ENCODE data around the gene BMPR2. TPM values are rescaled to one million over a fixed set of nuclear protein-coding genes. Genes with fewer than 3 reads are reported as not detected.

Gene BMPR2
- total and polyA plus RNA-seq, 4 donors: 4.3 to 16.2 (median 7.7) TPM

GRCh38 chr2:202442882-202443281 lies 66.8 kb downstream of the BMPR2 start:
- Histone ChIP-seq H3K27ac (ENCODE audit: low read depth in 1 of 2, low read length in 2 of 2) (no peak overlapping the region), H3K9me3 (ENCODE audit: control insufficient read depth in 4 of 4, low read length in 3 of 4) (no peaks in the 10 kb centered on the region), H3K4me1 (ENCODE audit: control insufficient read depth in 4 of 4, insufficient read depth in 4 of 4, low read length in 3 of 4) (no peaks in the 10 kb centered on the region), H3K4me3 (ENCODE audit: low read depth in 1 of 3, low read length in 3 of 3) (no peak overlapping the region), H3K36me3 (ENCODE audit: control insufficient read depth in 4 of 4, insufficient read depth in 3 of 4, low read depth in 1 of 4, low read length in 3 of 4) (no peaks in the 10 kb centered on the region), H3K9ac (ENCODE audit: low read depth in 1 of 2, low read length in 2 of 2) (no peak overlapping the region), H3K27me3 (ENCODE audit: control insufficient read depth in 4 of 4, insufficient read depth in 4 of 4, low read length in 3 of 4) (no peaks in the 10 kb centered on the region)
- WGBS: 74% methylated on average over 2 of the region's 2 CpGs
- no peak for DNase-seq (ENCODE audit: low spot score)
- TF ChIP-seq RAD21 (IDR thresholded peaks at IDR 0.05): no peak
- TF ChIP-seq SP1 (IDR thresholded peaks at IDR 0.05): no peak
- no peak for TF ChIP-seq NR2F2 (IDR thresholded peaks at IDR 0.05)
- no peak for TF ChIP-seq FOXA2 (IDR thresholded peaks at IDR 0.05)
- TF ChIP-seq EGR1 (IDR thresholded peaks at IDR 0.05; ENCODE audit: low read depth in 2 of 2): no peak
- TF ChIP-seq RXRA (IDR thresholded peaks at IDR 0.05): no peak
- TF ChIP-seq HNF4G (IDR thresholded peaks at IDR 0.05): no peak
- TF ChIP-seq JUND (IDR thresholded peaks at IDR 0.05): no peak
- no peak for TF ChIP-seq FOXA1 (IDR thresholded peaks at IDR 0.05)
- TF ChIP-seq MAX (IDR thresholded peaks at IDR 0.05): no peak
- TF ChIP-seq, protein P1, sequence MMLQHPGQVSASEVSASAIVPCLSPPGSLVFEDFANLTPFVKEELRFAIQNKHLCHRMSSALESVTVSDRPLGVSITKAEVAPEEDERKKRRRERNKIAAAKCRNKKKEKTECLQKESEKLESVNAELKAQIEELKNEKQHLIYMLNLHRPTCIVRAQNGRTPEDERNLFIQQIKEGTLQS (IDR thresholded peaks at IDR 0.05): no peak
- no peak for TF ChIP-seq REST (IDR thresholded peaks at IDR 0.05)

DNA sequence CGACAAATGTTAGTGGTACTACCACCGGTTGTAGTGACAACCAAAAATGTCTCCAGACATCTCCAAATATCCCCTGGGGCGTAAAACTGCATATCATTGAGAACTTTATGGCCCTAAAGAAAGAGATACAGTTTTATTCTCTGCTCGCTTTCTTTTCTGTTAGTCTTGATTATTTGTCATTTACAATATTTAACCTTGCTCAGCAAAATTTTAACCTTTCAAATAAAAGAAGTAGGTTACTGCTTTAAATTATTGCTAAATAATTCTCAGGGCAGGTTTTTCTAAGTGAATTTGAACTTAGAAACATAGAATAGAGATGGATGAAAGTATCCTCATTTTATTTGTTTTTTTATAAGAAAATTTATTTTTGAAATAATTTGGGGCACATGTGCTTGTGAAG lies 67.9 kb downstream of the BMPR2 start:
- H3K27ac ChIP-seq (ENCODE audit: low read depth in 1 of 2, low read length in 2 of 2): no peak overlapping the region
- H3K9ac ChIP-seq (ENCODE audit: low read depth in 1 of 2, low read length in 2 of 2): no peak overlapping the region
- peaks cover 0 to 1% (median 0%) of the 10 kb centered on the region in 4 donors for H3K4me1 ChIP-seq (ENCODE audit: control insufficient read depth in 4 of 4, insufficient read depth in 4 of 4, low read length in 3 of 4)
- 97% methylated on average over 4 of the region's 4 CpGs for WGBS
- no peak for DNase-seq (ENCODE audit: low spot score)
- H3K27me3 ChIP-seq (ENCODE audit: control insufficient read depth in 4 of 4, insufficient read depth in 4 of 4, low read length in 3 of 4): no peaks in the 10 kb centered on the region
- TF ChIP-seq TAF1 (conservative IDR thresholded peaks at IDR 0.05) (no peak), EGR1 (IDR thresholded peaks at IDR 0.05; ENCODE audit: low read depth in 2 of 2) (no peak), NR2F2 (IDR thresholded peaks at IDR 0.05) (no peak), CTCF (IDR thresholded peaks at IDR 0.05; ENCODE audit: low read depth, low read length, missing input control) (no peak), YY1 (IDR thresholded peaks at IDR 0.05) (no peak), SP1 (IDR thresholded peaks at IDR 0.05) (no peak), REST (IDR thresholded peaks at IDR 0.05) (no peak), MAX (IDR thresholded peaks at IDR 0.05) (no peak), HNF4A (conservative IDR thresholded peaks at IDR 0.05) (no peak), RAD21 (IDR thresholded peaks at IDR 0.05) (no peak), JUND (IDR thresholded peaks at IDR 0.05) (no peak), ZBTB33 (IDR thresholded peaks at IDR 0.05) (no peak), FOXA1 (IDR thresholded peaks at IDR 0.05) (no peak), HNF4G (IDR thresholded peaks at IDR 0.05) (no peak), RXRA (IDR thresholded peaks at IDR 0.05) (no peak), GABPA (IDR thresholded peaks at IDR 0.05 in 1 of 2, conservative IDR thresholded peaks at IDR 0.05 in 1 of 2) (no peak), FOXA2 (IDR thresholded peaks at IDR 0.05) (no peak)
- TF ChIP-seq, protein P1 (IDR thresholded peaks at IDR 0.05): no peak
- H3K36me3 ChIP-seq (ENCODE audit: control insufficient read depth in 4 of 4, insufficient read depth in 3 of 4, low read depth in 1 of 4, low read length in 3 of 4): no peaks in the 10 kb centered on the region
- H3K4me3 ChIP-seq (ENCODE audit: low read depth in 1 of 3, low read length in 3 of 3): no peak overlapping the region
- H3K9me3 ChIP-seq (ENCODE audit: control insufficient read depth in 4 of 4, low read length in 3 of 4): no peaks in the 10 kb centered on the region

Measured in liver (tissue), 9 donors.